Activated T-helper 17 cell treated with anti-CD3 and anti-CD28 coated beads, Interleukin-2, amount 50 U/mL, for 72 hours (primary cell): ENCODE data around the gene SRC. TPM values are rescaled to one million over a fixed set of nuclear protein-coding genes. Genes with fewer than 3 reads are reported as not detected.

Experiments
- ATAC-seq: fragments of 150-1000 bp; cut with Tn5 transposase; replicated peaks from 2 replicates; pipeline ENCODE4 v1.10.0; 2021; ENCODE audit warnings: mild to moderate bottlenecking, moderate library complexity
- H3K27ac Mint-ChIP-seq: one replicate; pipeline ENCODE4 v1.8.0; 2022; ENCODE audit warnings: mixed read lengths
- H3K27me3 Mint-ChIP-seq: one replicate; pipeline ENCODE4 v1.8.0; 2022; ENCODE audit warnings: mixed read lengths
- H3K36me3 Mint-ChIP-seq: one replicate; pipeline ENCODE4 v1.8.0; 2022; ENCODE audit warnings: low read depth, mild to moderate bottlenecking, mixed read lengths
- H3K4me1 Mint-ChIP-seq: one replicate; pipeline ENCODE4 v1.8.0; 2022; ENCODE audit warnings: mixed read lengths
- H3K4me3 Mint-ChIP-seq: one replicate; pipeline ENCODE4 v1.8.0; 2022; ENCODE audit warnings: mild to moderate bottlenecking, mixed read lengths
- H3K9me3 Mint-ChIP-seq: one replicate; pipeline ENCODE4 v1.8.0; 2022; ENCODE audit warnings: mixed read lengths
- total RNA-seq, 2 donors: library from RNA; stranded (reverse); gene quantifications; one replicate each; pipeline ENCODE4 v1.2.3, GENCODE V29; 2022

SRC gene
- total RNA-seq, 2 donors from 2014 or later: 5.1 to 6.4 TPM

- Mint-ChIP-seq H3K9me3 (no peaks in the 10 kb centered on the region), H3K27me3 (no peaks in the 10 kb centered on the region), H3K27ac (peak overlapping the region; percentile 40), H3K36me3 (no peaks in the 10 kb centered on the region), H3K4me3 (peak overlapping the region; percentile 46), H3K4me1 (no peaks in the 10 kb centered on the region)
- peak; percentile 78 for ATAC-seq
Observed at GRCh38 chr20:37347891-37348791, 2.2 kb downstream of the SRC start.

GRCh38 chr20:37348792-37349516, 3.0 kb downstream of the SRC start:
- Mint-ChIP-seq H3K27me3 (no peaks in the 10 kb centered on the region), H3K4me3 (no peak overlapping the region), H3K4me1 (no peaks in the 10 kb centered on the region), H3K9me3 (no peaks in the 10 kb centered on the region), H3K36me3 (no peaks in the 10 kb centered on the region), H3K27ac (peak overlapping the region; percentile 25)
- ATAC-seq: no peak

- Mint-ChIP-seq H3K9me3 (no peaks in the 10 kb centered on the region), H3K27me3 (no peaks in the 10 kb centered on the region), H3K36me3 (no peaks in the 10 kb centered on the region), H3K4me3 (no peak overlapping the region), H3K4me1 (no peaks in the 10 kb centered on the region), H3K27ac (peak overlapping the region; percentile 25)
- ATAC-seq: no peak
Observed at GRCh38 chr20:37349517-37350491, 3.9 kb downstream of the SRC start.

GRCh38 chr20:37350649-37351574, 5.0 kb downstream of the SRC start:
- H3K4me3 Mint-ChIP-seq: no peak overlapping the region
- H3K36me3 Mint-ChIP-seq: no peaks in the 10 kb centered on the region
- H3K27ac Mint-ChIP-seq: peak overlapping the region; percentile 25
- H3K27me3 Mint-ChIP-seq: no peaks in the 10 kb centered on the region
- no peaks in the 10 kb centered on the region for H3K4me1 Mint-ChIP-seq
- no peaks in the 10 kb centered on the region for H3K9me3 Mint-ChIP-seq
- ATAC-seq: no peak

GRCh38 chr20:37351689-37352607, 6.0 kb downstream of the SRC start:
- H3K4me3 Mint-ChIP-seq: no peak overlapping the region
- no peaks in the 10 kb centered on the region for H3K27me3 Mint-ChIP-seq
- no peaks in the 10 kb centered on the region for H3K9me3 Mint-ChIP-seq
- ATAC-seq: no peak
- H3K27ac Mint-ChIP-seq: no peak overlapping the region
- no peaks in the 10 kb centered on the region for H3K36me3 Mint-ChIP-seq
- no peaks in the 10 kb centered on the region for H3K4me1 Mint-ChIP-seq

- Mint-ChIP-seq H3K9me3 (no peaks in the 10 kb centered on the region), H3K4me1 (no peaks in the 10 kb centered on the region), H3K27ac (no peak overlapping the region), H3K36me3 (no peaks in the 10 kb centered on the region), H3K27me3 (no peaks in the 10 kb centered on the region), H3K4me3 (no peak overlapping the region)
- ATAC-seq: no peak
Observed at GRCh38 chr20:37352608-37352980, 6.7 kb downstream of the SRC start.

GRCh38 chr20:37353285-37353849, 7.4 kb downstream of the SRC start:
- ATAC-seq: no peak
- Mint-ChIP-seq H3K27me3 (no peaks in the 10 kb centered on the region), H3K4me3 (no peak overlapping the region), H3K36me3 (no peaks in the 10 kb centered on the region), H3K4me1 (no peaks in the 10 kb centered on the region), H3K9me3 (no peaks in the 10 kb centered on the region), H3K27ac (no peak overlapping the region)

GRCh38 chr20:37354210-37355195, 8.6 kb downstream of the SRC start:
- no peaks in the 10 kb centered on the region for H3K4me1 Mint-ChIP-seq
- no peak for ATAC-seq

GRCh38 chr20:37355252-37356180, 9.6 kb downstream of the SRC start:
- no peaks in the 10 kb centered on the region for H3K4me1 Mint-ChIP-seq
- peak overlapping the region; percentile 36 for H3K27ac Mint-ChIP-seq
- no peak overlapping the region for H3K4me3 Mint-ChIP-seq
- no peaks in the 10 kb centered on the region for H3K27me3 Mint-ChIP-seq
- no peaks in the 10 kb centered on the region for H3K36me3 Mint-ChIP-seq
- H3K9me3 Mint-ChIP-seq: no peaks in the 10 kb centered on the region
- no peak for ATAC-seq

More at GRCh38 chr20:37354210-37355195, 8.6 kb downstream of the SRC start:
- Mint-ChIP-seq H3K27me3 (no peaks in the 10 kb centered on the region), H3K9me3 (no peaks in the 10 kb centered on the region), H3K36me3 (no peaks in the 10 kb centered on the region), H3K4me3 (no peak overlapping the region), H3K27ac (no peak overlapping the region)

- no peaks in the 10 kb centered on the region for H3K4me1 Mint-ChIP-seq
- no peak for ATAC-seq
- H3K27me3 Mint-ChIP-seq: no peaks in the 10 kb centered on the region
- peak overlapping the region; percentile 36 for H3K27ac Mint-ChIP-seq
- H3K4me3 Mint-ChIP-seq: no peak overlapping the region
- no peaks in the 10 kb centered on the region for H3K36me3 Mint-ChIP-seq
- H3K9me3 Mint-ChIP-seq: no peaks in the 10 kb centered on the region
Observed at GRCh38 chr20:37356387-37356786, 10.4 kb downstream of the SRC start.

- no peaks in the 10 kb centered on the region for H3K27me3 Mint-ChIP-seq
- peak overlapping the region; percentile 3 for H3K27ac Mint-ChIP-seq
- H3K36me3 Mint-ChIP-seq: no peaks in the 10 kb centered on the region
- no peaks in the 10 kb centered on the region for H3K4me1 Mint-ChIP-seq
- H3K9me3 Mint-ChIP-seq: no peaks in the 10 kb centered on the region
- no peak overlapping the region for H3K4me3 Mint-ChIP-seq
- ATAC-seq: no peak
Observed at GRCh38 chr20:37356961-37357371, 11.0 kb downstream of the SRC start.
